HEK293T (cell line): ENCODE measurements around the gene OR10AD1.

Source experiments
- CTCF ChIA-PET: fragments of 350-600 bp; formaldehyde crosslinking; extraction: SDS; loops from one replicate; lab custom pipeline; 2021; ENCODE audit warnings: antibody characterized with exemption, inconsistent platforms; lab: Yijun Ruan, JAX
- POLR2A ChIA-PET: fragments of 350-600 bp; formaldehyde crosslinking; extraction: SDS; loops from one replicate; lab custom pipeline; 2020; ENCODE audit warnings: antibody characterized with exemption, inconsistent platforms; lab: Yijun Ruan, JAX
- DNase-seq: peaks from one replicate; pipeline ENCODE4 v3.0.0; 2012; ENCODE audit warnings: mixed read lengths; ENCODE audit errors: extremely low spot score
- ARNT ChIP-seq: fragments of 450-650 bp; IDR thresholded peaks from 2 replicates; pipeline ENCODE4 v1.6.1; 2017; ENCODE audit warnings: mild to moderate bottlenecking
- BHLHE40 ChIP-seq: fragments of 450-650 bp; IDR thresholded peaks from 2 replicates; pipeline ENCODE4 v1.6.1; 2016; ENCODE audit warnings: mild to moderate bottlenecking, moderate library complexity, borderline replicate concordance
- CTBP1 ChIP-seq: fragments of 450-650 bp; IDR thresholded peaks from 2 replicates; pipeline ENCODE4 v1.6.1; 2016; ENCODE audit warnings: borderline replicate concordance
- ELF4 ChIP-seq: fragments of 450-650 bp; IDR thresholded peaks from 2 replicates; pipeline ENCODE4 v1.6.1; 2017; ENCODE audit warnings: antibody characterized with exemption
- FOXA1 ChIP-seq: fragments of 450-650 bp; IDR thresholded peaks from 2 replicates; pipeline ENCODE4 v1.6.1; 2016; ENCODE audit warnings: mild to moderate bottlenecking
- FOXK2 ChIP-seq: fragments of 450-650 bp; IDR thresholded peaks from 2 replicates; pipeline ENCODE4 v1.6.1; 2016; ENCODE audit warnings: mild to moderate bottlenecking
- FOXM1 ChIP-seq: fragments of 450-650 bp; IDR thresholded peaks from 2 replicates; pipeline ENCODE4 v1.6.1; 2017; ENCODE audit warnings: mild to moderate bottlenecking, borderline replicate concordance
- HDGF ChIP-seq: fragments of 450-650 bp; IDR thresholded peaks from 2 replicates; pipeline ENCODE4 v1.6.1; 2017; ENCODE audit warnings: antibody characterized with exemption, borderline replicate concordance
- L3MBTL2 ChIP-seq: fragments of 450-650 bp; conservative IDR thresholded peaks from 2 replicates; pipeline ENCODE4 v1.6.1; 2016; ENCODE audit warnings: mild to moderate bottlenecking
- LEF1 ChIP-seq: fragments of 450-650 bp; IDR thresholded peaks from 2 replicates; pipeline ENCODE4 v1.6.1; 2017; ENCODE audit warnings: mild to moderate bottlenecking, borderline replicate concordance
- NFRKB ChIP-seq: fragments of 450-650 bp; IDR thresholded peaks from 2 replicates; pipeline ENCODE4 v1.6.1; 2016; ENCODE audit warnings: mild to moderate bottlenecking, moderate library complexity
- SP1 ChIP-seq: fragments of 450-650 bp; IDR thresholded peaks from 2 replicates; pipeline ENCODE4 v1.6.1; 2017
- SUZ12 ChIP-seq: fragments of 450-650 bp; IDR thresholded peaks from 2 replicates; pipeline ENCODE4 v1.6.1; 2016; ENCODE audit warnings: mild to moderate bottlenecking
- TARDBP ChIP-seq: fragments of 450-650 bp; IDR thresholded peaks from 2 replicates; pipeline ENCODE4 v1.6.1; 2016
- ZNF384 ChIP-seq: fragments of 450-650 bp; IDR thresholded peaks from 2 replicates; pipeline ENCODE4 v1.6.1; 2016
- TF ChIP-seq, protein P1 (sequence below): fragments of 450-650 bp; IDR thresholded peaks from 2 replicates; pipeline ENCODE4 v1.6.1; 2016

OR10AD1 gene

DNA sequence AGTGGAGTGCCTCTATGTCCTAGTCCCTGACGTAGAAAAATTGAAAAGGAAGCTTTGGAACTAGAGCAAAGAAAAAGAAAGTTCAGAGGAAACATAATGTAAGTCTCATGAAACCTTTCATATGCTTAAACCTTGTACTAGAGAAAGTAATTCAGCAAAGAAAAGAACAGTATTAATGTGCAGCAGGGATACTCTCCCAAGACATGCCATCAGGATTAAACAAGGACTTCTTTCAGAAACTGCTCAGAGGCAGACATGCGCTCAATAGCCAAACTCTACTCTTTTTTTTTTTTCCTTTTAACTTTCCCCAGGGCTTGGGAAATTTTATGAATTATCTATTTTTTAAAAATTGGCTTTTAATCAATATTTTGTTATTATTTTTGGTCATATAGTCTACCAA is 38.6 kb downstream of the OR10AD1 start:
- ChIA-PET CTCF (interaction anchor here (0.6 to 1.8 kb wide), 7 partner anchors 18 to 326 kb away, joined by 3 to 11 read pairs (median 3); partner anchors contain the start of gene CCDC184), POLR2A (no interaction called here)
- TF ChIP-seq, protein P1, sequence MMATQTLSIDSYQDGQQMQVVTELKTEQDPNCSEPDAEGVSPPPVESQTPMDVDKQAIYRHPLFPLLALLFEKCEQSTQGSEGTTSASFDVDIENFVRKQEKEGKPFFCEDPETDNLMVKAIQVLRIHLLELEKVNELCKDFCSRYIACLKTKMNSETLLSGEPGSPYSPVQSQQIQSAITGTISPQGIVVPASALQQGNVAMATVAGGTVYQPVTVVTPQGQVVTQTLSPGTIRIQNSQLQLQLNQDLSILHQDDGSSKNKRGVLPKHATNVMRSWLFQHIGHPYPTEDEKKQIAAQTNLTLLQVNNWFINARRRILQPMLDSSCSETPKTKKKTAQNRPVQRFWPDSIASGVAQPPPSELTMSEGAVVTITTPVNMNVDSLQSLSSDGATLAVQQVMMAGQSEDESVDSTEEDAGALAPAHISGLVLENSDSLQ, result no peak
- TF ChIP-seq TARDBP (no peak), ZNF384 (no peak), FOXM1 (no peak), BHLHE40 (no peak), LEF1 (no peak), NFRKB (no peak), SP1 (no peak), ARNT (no peak), FOXA1 (no peak), SUZ12 (no peak), CTBP1 (no peak), HDGF (no peak), ELF4 (no peak)
- no peak for DNase-seq

DNA sequence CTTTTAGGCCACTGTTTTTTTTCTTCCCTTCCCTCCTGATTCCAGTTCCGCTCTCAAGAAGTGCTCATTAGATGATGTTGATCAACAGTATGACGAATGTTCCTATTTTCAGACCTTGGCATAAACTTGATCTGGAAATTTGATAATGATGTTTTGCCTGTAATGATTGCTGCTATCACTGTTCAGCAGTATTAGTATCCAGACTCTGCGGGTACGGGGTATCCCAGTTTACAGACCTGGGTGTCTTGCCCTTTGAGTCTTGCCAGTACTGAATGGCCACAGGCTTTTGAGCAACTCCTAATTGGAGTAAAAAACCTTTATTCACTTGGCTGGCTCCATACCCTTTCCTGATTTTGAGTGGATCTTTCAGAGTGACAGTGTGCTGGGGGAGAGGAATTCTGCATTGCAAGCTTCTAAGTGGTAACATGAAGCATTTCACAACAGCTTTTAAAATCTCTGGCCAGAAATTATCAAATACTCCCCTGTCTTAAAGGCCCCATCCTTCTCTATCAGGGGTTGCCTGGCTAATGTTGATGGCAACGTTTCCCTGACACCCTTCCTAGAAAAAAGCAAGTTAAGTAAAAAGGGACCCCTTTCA is 39.8 kb downstream of the OR10AD1 start:
- POLR2A ChIA-PET, result no interaction called here
- CTCF ChIA-PET, result interaction anchor here (1.0 kb wide), 1 partner anchor 14 kb away, joined by 3 read pairs; no protein-coding TSS in a partner anchor
- DNase-seq, result no peak
- TF ChIP-seq ELF4 (no peak), FOXA1 (no peak), L3MBTL2 (no peak), CTBP1 (no peak), FOXM1 (no peak), HDGF (no peak), LEF1 (no peak), ARNT (no peak), ZNF384 (no peak), SP1 (no peak), FOXK2 (no peak)
- TF ChIP-seq, protein P1, result no peak

DNA sequence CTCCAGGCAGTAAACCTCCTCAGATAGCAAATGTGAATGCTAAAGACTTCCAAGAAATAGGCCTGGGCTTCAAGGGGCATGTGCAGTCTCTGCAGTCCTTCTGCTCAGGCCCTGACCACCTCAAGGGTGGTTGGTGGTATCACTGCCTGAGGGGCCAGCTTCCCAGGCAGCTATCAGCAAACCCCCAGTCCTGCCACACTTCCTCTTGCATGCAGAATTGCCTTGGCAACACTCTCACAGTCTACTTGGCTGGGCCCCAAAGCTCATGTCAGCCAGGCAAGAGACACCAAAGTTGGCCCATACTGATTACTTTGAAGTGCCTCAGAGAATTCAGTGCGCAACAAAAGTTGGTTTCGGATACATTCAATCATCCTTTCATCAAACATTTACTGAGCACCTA is 42.3 kb downstream of the OR10AD1 start:
- ChIA-PET POLR2A (no interaction called here), CTCF (no interaction called here)
- TF ChIP-seq FOXM1, result no peak
- DNase-seq, result no peak

DNA sequence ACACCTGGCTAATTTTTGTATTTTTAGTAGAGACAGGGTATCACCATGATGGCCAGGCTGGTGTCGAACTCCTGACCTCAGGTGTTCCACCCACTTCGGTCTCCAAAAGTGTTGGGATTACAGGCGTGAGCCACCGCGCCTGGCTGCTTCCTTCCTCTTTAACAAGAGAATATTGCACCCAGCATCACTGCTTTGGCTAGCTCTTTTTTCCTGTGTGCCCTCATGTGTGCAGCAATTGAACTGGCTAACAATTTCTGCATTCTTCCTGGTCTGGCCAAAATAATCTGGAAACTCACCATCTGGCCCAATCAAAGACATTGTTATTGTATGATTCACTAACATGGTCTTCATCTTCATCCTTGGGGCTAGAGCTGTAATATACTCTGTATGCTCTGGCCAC is 43.0 kb downstream of the OR10AD1 start:
- CTCF ChIA-PET, result interaction anchor here (0.8 kb wide), 1 partner anchor 197 kb away, joined by 4 read pairs; the partner anchor contains the start of gene TMEM106C
- no peak for TF ChIP-seq BHLHE40
- no peak for TF ChIP-seq SUZ12
- TF ChIP-seq L3MBTL2, result no peak
- no peak for TF ChIP-seq SP1
- TF ChIP-seq NFRKB, result no peak
- no peak for TF ChIP-seq FOXA1
- no peak for TF ChIP-seq FOXK2
- no peak for TF ChIP-seq ELF4
- TF ChIP-seq HDGF, result no peak
- no peak for DNase-seq
- POLR2A ChIA-PET, result no interaction called here

DNA sequence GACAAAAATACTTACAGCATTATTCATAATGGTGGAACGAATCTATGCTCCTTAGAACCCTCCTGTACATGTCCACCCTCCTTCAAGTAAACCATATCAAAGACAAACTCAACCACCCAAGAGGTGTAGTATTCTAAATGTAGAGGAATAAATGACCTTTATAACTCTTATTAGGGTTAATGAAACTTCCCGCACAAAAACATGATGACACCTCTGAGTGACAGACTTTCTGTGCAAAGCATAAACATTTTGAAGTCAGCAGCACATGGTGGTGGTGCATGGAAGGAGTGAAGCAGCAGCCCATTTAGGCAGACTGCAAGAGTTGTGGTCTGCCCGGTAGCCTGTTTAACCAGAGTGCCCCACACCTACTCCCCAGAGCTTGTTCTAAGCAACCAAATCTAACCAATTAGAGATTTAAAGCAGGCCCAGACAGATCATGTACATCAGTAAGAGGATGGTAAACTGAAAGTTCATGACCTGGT is 45.2 kb downstream of the OR10AD1 start:
- POLR2A ChIA-PET, result interaction anchor here (0.8 to 2.7 kb wide), 16 partner anchors 10 to 1889 kb away, joined by 3 to 26 read pairs (median 6); partner anchors contain the start of genes CCDC184, PFKM, SENP1 and SLC38A1
- CTCF ChIA-PET, result interaction anchor here (0.6 to 1.6 kb wide), 3 partner anchors 12 to 74 kb away, joined by 3 to 9 read pairs (median 3); no protein-coding TSS in a partner anchor
- DNase-seq, result no peak
- TF ChIP-seq, protein P1, result no peak
- peak; percentile 57 for TF ChIP-seq L3MBTL2

DNA sequence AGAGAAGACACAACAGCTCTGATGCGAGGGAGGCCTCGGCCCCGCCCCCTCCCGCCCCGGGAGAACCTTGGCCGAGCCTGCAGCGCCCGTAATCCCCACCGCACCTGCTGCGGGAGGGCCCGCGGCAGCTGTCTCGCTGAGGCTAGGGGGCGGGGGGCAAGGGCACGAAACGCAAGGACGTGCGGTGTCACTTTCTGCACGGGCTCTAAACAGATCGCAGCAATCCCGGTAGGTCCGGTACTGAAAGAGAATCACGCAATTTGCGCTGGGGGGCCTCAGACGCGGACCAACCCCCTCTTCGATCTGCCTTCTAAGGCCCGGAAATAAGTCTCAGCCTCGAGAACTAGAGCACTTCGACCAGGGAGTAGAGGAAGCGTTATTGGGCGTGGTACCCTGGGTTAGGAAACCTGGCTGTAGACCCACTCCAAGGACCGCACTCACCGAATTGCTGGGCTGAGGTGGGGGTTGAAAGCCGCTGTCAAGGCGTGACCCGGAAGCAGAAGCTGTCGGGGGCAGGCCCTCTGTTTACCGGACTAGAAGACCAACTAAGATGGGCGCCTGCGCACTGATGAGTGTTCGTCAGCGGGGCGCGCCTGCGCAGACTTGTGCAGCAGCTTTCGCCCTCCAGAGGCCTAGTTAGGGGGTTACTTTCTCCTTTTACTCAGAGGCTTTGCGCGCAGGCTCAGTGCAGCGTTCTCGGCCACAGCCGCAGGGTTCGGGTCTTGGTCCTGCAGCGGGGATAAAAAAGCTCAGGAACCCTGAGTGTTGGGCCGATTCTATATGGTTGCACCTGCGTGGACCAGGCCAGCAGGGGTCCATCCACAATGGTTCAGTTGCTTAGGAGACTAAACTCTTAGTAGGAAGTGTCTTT is 45.8 kb downstream of the OR10AD1 start, which contains the start of gene ASB8:
Gene ASB8 (minus strand): TSS at position 498 of the 871 bp plus-strand sequence. CDS start 4,019 bp downstream, outside the sequence.
- peak; percentile 99 for DNase-seq
- POLR2A ChIA-PET, result interaction anchor here (0.7 to 2.7 kb wide), 20 partner anchors 9 to 1888 kb away, joined by 3 to 26 read pairs (median 5); partner anchors contain the start of genes CCDC184, PFKM, SENP1 and SLC38A1
- CTCF ChIA-PET, result interaction anchor here (0.6 to 1.6 kb wide), 3 partner anchors 11 to 73 kb away, joined by 3 to 9 read pairs (median 3); no protein-coding TSS in a partner anchor
- TF ChIP-seq ZNF384, result no peak
- 0 out of 2 replicates have a peak, but pooled peaks have one; percentile 5 for TF ChIP-seq ELF4
- no peak for TF ChIP-seq ARNT
- peak; percentile 33; the same call in 1 of the 2 replicates for TF ChIP-seq FOXM1
- TF ChIP-seq FOXK2, result no peak
- TF ChIP-seq LEF1, result no peak
- no peak for TF ChIP-seq TARDBP
- TF ChIP-seq SP1, result no peak
- TF ChIP-seq, protein P1, result peak; percentile 47; the same call in 1 of the 2 replicates
